HG02678 (cell line): Measurements from ENCODE around the gene PDCD1.
"Not testable (repeated sequence)": the region's sequence is repeated elsewhere in the genome, so short reads cannot be mapped to it uniquely, and the experiment has no call there.

Experiments
- ATAC-seq: cut with Tn5 transposase; IDR thresholded peaks from one replicate; pipeline ENCODE4 v1.9.1; 2021; ENCODE audit warnings: mild to moderate bottlenecking, moderate library complexity; ENCODE audit not compliant: unreplicated experiment

Gene PDCD1

GRCh38 chr2:241858206-241859016 is at the start of gene PDCD1:
Gene PDCD1 (minus strand): TSS chr2:241858894. CDS start chr2:241858838, 56 bp downstream.
- ATAC-seq = no peak

GRCh38 chr2:241907831-241908230 is 49.1 kb upstream of the PDCD1 start:
- ATAC-seq = not testable (repeated sequence)

GRCh38 chr2:241906826-241907570 is 48.3 kb upstream of the PDCD1 start:
- no peak for ATAC-seq

GRCh38 chr2:241906378-241906770 is 47.7 kb upstream of the PDCD1 start:
- not testable (repeated sequence) for ATAC-seq

DNA sequence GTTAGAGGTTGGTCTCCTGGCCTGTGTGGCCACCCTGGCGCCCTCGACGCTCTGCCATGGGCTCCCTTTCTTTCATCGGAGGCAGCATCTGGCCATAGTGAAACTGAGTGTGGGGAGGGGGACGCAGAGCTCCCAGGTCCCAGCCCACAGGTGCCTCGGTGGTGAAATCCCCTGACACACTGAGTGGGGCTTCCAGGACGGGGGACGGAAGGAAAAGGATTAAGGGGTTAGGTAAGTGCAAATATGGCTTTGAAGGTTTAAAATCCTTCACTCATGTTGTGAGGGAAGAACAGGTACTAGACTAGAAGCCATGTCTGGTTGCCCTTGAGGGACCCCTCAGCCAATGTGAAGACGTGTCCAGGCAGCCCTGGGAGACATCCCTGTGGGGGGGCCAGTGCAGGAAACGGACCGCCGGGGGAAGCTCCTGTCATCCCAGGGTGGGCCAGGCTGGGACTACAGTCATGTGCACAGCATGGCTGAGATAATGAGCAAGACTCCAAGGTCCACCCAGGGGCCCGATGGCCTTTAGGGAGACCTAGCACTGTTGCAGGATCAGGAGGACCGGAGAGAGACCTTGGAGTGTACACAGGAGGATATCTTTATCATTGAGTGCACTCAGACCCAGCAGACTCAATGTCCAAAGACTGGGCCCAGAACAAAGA is 47.2 kb upstream of the PDCD1 start:
- ATAC-seq = no peak

DNA sequence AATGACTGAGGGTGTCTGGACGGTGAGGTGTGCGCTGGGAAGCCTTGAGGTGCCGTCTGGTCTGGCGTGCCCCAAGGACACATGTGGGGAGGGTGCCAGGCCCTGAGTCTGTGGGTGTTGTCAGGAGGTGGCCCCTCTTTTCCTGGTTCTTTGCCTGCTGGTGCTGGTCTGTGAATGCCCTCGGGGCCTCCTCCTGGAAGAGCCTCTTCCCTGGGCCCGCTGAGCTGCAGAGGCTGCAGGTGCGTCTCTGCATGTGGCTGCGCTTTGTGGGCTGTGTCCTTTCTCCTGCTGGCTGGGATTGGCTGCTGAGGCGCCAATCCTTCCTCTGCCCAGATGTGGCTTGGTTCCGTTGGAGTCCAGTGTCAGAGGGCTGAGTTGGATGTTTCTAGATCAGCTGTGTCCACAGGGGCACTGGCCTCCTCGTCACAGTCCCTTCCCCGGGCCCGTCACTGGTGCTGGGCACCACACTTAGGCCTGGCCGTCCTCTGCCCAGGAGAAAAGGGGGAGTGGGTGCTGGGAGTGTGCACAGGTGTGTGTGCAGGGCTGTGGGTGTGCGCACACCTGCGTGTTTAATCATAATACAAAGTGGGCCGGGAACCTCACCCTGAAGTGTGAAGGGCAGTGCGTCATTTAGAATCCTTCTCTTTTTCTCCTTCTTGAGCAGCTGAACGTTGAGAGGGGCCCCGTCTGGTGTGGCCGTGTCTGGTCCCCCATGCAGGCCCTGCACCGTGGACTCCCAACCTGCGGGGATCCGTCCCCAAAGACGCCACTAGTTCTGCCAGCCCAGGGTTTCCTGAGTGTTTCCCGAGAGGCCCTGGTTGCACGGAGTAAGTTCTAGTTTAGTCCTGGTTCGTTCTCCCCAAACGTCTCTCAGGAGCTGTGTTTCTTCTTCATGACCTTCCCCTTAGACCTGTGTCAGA is 46.4 kb upstream of the PDCD1 start:
- no peak for ATAC-seq

DNA sequence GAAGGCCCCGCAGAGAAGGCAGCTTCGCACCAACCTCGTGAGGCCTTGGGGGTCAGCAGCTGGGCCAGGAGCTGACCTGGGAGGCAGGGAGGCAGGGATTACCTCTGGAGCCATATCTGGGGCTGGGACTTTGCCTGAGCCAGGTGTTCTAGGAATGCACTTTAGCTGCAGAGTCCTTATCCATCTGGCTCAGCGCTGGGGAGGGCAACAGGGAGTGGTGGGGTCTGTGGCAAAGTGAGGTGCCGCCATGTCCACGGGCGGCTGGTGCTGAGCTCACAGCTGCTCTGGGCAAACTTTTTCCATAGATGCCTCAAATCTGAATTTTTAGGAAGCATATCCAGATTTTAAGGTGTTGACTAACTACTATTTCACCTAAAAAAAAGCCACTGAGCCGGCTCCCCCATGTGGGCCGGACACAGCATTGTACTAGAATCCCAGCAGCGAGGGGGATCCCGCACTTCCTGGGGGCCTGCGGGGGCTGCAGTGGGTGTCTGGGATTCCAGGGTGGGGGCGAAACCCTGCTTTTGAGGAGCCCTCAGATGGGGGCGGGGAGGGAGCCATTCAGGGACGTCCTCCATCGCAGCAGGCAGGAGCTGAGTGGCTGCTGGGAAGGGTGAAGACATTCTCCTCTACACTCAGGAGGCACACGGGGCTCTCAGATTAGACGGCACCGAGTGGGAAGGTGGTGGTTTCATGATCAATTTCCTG is 45.5 kb upstream of the PDCD1 start:
- no peak for ATAC-seq

- no peak for ATAC-seq
Observed at GRCh38 chr2:241903121-241904010, 44.7 kb upstream of the PDCD1 start.

GRCh38 chr2:241902357-241902991 is 43.8 kb upstream of the PDCD1 start:
- no peak for ATAC-seq

GRCh38 chr2:241901500-241902351 is 43.0 kb upstream of the PDCD1 start:
- ATAC-seq = no peak

- ATAC-seq = no peak
Observed at GRCh38 chr2:241901018-241901380, 42.3 kb upstream of the PDCD1 start.

DNA sequence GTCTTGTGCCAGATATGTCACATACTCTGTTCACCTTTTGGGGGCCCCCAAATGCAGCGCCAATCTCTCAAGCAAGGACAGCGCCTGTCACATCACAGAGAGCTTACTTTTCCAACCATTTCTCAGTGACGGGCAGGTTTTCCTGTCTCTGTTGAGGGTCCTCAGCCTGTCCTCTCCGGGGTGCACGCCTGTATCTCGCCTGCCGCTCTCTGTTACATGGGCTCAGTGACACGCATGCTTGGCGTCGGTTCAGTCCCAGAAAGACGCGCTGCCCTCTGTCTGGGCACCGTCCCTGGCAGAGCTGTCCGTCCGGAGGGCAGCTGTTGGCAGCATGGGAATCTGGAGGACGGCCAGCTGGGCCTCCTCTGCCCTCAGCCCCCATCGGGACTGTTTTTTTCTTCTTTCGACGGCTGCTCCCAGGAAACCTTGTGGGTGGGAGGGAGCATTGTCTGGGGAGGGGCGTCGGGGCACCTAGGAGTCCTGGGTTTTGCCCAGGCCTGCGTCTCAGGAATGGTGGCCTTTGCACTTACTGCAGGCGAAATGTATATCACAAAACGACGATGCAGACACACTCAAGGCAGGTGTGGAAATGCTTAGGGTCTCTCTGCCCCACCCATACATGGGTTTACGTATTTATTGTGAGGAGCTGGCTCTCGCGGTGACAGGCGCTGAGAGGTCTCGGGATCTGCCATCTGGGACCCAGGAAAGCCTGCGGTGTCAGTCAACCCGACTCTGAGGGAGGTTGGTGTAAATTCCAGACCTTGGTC is 41.7 kb upstream of the PDCD1 start:
- ATAC-seq = no peak

GRCh38 chr2:241898463-241899270 is 40.0 kb upstream of the PDCD1 start:
- ATAC-seq = no peak

DNA sequence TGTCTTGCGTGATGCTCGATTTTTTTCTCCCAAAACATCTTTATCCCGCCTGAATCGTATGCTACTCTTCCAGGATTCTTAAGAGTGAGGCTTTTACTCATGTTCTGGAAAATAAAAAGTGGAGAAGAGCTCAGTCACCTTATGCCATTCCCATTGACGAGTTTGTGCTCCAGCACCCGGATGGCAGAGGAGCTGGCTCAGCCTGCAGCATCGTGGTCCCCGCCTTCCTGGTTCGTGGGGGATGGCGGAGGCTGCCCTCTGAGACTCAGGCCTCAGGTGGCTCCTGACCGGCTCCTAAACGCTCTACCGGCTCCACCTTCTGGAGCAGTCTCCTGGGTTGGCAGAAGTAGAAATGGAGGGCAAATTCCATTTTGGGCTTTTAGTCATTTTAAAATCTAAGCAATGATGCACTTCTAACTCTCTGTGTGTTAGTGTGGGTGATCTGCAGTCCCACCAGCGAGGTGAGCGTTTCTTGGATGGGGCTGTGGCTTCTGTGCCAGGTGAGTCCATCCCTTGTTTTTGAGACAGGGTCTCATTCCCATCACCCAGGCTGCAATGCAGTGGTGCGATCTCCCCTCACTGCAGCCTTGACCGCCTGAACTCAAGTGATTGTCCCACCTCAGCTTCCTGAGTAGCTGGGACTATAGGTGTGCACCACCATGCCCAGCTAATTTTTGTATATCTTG is 38.7 kb upstream of the PDCD1 start:
- no peak for ATAC-seq

DNA sequence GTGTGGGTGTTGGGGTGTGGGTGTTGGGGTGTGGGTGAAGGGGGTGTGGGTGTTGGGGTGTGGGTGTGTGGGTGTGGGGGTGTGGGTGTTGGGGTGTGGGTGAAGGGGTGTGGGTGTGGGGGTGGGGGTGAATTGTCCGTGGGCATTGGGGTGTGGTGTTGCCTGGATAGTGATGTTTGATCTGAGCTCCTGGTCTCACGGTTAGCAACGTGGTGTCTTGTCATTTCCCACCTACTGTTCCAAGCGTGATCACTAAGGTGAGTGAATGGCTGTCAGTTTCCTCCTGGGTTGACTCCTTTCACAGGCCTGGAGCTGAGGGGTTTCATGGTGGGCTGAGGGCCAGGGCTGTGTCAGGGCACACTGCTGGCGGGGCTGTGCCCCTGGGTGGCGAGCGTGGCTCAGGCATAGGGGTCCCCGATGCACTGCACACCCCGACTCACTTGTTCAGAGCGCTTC is 38.1 kb upstream of the PDCD1 start:
- no peak for ATAC-seq
